Body of pancreas (tissue), 4 donors: ENCODE data around the gene PIP4P1.

ENCODE experiments used
- CTCF ChIP-seq, 7 experiments: fragments of 450-650 bp in 4 of 7; fragments of 200-600 bp in 3 of 7; sonication (generic) in 3 of 7; IDR thresholded peaks; one replicate each; pipeline ENCODE4 v1.5.1; 2016 to 2019; ENCODE audit warnings: antibody characterized with exemption in 7 of 7
- POLR2A ChIP-seq, 3 donors: fragments of 450-650 bp; IDR thresholded peaks; one replicate each; pipeline ENCODE4 v1.6.1; 2016; ENCODE audit warnings: antibody characterized with exemption in 3 of 3, mild to moderate bottlenecking in 2 of 3

- no peak for TF ChIP-seq POLR2A (IDR thresholded peaks at IDR 0.05)
- no peak for TF ChIP-seq CTCF (IDR thresholded peaks at IDR 0.05)
Measured at GRCh38 chr14:20501346-20501745, 40.1 kb upstream of the PIP4P1 start.
